Epithelial cell of proximal tubule (primary cell): Measurements from ENCODE around the gene ICOS. TPM values are rescaled to one million over a fixed set of nuclear protein-coding genes. Genes with fewer than 3 reads are reported as not detected.

ENCODE experiments used
- DNase-seq: peaks from one replicate; pipeline ENCODE4 v3.0.0-alpha.2; 2011; ENCODE audit warnings: low read depth
- H3K4me3 ChIP-seq: 2 replicates; pipeline ENCODE4 v1.5.1; 2011; ENCODE audit warnings: low read depth, mild to moderate bottlenecking, low read length
- total RNA-seq: library from RNA; depleted of rRNA; stranded (reverse); fragments of >200 nt; gene quantifications from 2 replicates; pipeline ENCODE4 v1.2.3, GENCODE V29; 2015
- TF ChIP-seq, protein P1 (sequence below): conservative IDR thresholded peaks from 2 replicates; pipeline ENCODE4 v1.5.1; 2012; ENCODE audit warnings: low read depth, mild to moderate bottlenecking, low read length

ICOS gene
- total RNA-seq, 1 donor from 2014 or later, result not detected

DNA sequence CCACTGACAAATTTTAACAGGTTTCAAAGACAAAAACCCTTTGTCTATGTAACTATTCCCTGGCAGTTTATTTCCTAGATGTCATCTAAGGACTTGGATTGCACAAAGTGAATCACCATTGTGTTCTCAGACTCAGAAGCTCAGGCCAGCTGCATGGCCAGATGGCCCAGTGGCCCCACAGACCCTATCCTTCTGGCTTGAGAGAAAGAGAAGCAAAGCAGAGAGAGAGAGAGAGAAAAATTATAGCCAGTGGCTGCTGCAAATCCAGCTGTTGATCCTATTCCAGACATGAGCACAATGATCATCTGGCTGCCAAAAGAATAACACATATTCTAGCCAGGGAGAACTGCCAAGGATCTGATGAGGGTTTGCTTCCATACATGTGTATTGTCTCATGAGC is 43.2 kb upstream of the ICOS start:
- TF ChIP-seq, protein P1, sequence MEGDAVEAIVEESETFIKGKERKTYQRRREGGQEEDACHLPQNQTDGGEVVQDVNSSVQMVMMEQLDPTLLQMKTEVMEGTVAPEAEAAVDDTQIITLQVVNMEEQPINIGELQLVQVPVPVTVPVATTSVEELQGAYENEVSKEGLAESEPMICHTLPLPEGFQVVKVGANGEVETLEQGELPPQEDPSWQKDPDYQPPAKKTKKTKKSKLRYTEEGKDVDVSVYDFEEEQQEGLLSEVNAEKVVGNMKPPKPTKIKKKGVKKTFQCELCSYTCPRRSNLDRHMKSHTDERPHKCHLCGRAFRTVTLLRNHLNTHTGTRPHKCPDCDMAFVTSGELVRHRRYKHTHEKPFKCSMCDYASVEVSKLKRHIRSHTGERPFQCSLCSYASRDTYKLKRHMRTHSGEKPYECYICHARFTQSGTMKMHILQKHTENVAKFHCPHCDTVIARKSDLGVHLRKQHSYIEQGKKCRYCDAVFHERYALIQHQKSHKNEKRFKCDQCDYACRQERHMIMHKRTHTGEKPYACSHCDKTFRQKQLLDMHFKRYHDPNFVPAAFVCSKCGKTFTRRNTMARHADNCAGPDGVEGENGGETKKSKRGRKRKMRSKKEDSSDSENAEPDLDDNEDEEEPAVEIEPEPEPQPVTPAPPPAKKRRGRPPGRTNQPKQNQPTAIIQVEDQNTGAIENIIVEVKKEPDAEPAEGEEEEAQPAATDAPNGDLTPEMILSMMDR, result no peak
- H3K4me3 ChIP-seq, result no peak overlapping the region
- DNase-seq, result no peak

DNA sequence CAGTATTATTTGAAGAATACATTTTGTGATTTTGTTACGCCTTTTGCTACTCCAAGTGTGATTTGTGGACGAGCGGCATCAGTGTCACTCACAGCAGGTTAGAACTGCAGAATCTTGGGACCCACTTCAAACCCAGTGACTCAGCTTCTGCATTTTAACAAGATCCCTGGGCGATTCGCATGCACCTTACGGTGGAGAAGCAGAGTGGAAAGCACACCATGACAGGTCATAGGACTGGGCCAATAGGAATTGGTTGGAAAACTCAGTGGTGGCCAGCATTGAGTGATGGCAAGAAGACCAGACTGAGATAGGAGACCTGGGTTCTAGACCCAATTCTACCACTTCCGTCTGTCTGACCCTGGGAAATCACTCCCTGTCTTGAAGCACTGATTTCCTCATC is 42.7 kb upstream of the ICOS start:
- TF ChIP-seq, protein P1, result no peak
- H3K4me3 ChIP-seq, result no peak overlapping the region
- DNase-seq, result no peak

DNA sequence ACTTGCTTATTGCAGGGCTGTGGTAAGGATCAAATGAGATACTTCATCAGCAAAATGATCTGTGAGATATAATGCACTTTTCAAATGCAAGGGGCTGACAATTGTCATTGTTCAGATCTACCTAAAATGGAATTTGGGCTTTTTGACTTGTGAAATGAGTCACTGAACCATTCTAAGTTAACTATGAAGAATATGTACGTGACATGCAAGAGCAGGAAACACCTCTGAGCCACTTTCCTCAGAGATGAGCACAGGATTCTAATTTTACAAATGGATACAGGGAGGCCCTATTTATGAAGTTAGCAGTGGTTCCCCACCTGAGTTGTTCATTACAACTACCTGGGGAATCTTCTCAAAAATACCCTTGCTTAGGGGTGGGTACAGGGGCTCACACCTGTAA is 42.3 kb upstream of the ICOS start:
- no peak overlapping the region for H3K4me3 ChIP-seq
- DNase-seq, result no peak
- TF ChIP-seq, protein P1, result no peak

DNA sequence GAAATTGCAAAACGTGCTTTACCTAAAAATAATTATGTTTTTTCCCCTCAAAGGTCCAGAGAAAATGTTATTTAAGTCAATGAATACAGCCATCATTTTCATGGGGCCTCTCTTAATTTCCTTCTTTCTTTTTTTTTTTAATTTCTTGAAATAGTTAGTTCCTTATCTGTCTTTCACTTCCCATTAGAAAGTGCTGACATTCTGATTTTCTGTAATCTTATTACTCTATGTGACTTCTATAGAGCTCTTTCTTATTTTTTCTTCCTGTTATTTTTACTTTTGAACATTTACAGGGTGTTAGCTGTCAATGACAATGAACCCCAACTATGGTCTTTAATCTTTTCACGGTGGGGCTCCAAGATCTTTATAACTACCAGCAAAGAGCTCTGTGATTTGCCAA is 39.0 kb upstream of the ICOS start:
- H3K4me3 ChIP-seq, result no peak overlapping the region
- TF ChIP-seq, protein P1, result no peak
- DNase-seq, result no peak

DNA sequence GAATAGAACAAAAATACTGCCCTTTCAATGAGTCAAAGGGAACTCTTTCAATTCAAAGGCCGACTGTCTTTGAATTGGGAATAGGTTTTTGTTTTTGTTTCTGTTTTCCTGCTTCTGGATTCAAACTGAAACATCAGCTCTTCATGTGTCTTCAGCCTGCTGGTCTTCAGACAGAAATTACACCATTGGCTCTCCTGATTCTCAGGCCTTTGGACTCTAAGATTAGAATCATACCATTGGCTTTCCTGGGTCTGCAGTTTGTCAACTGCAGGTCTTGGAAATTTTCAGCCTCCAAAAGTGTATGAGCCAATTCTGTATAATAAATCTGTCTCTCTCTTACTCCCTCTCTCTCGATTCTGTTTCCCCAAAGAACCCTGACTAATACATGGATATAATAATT is 37.9 kb upstream of the ICOS start:
- TF ChIP-seq, protein P1, result no peak
- no peak overlapping the region for H3K4me3 ChIP-seq
- no peak for DNase-seq

DNA sequence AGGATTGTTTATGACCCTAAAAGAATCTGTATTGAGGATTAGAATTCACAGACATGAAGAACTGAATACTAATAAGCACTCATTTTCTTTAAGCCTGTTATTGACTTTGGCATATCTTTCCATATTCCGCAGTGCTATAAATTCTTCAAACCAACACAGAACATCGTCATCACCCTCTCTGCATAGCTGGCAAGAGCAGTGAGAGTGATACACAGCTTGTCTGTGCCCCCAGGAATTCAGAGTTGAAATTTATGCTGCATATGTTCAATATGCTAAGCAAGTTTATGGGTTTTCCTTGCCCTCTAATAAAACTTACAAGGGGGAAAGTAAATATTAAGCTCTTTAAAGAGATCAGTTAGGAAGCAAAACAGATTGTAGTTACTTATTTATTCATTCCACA is 36.3 kb upstream of the ICOS start:
- no peak overlapping the region for H3K4me3 ChIP-seq
- DNase-seq, result no peak
- TF ChIP-seq, protein P1, result no peak

DNA sequence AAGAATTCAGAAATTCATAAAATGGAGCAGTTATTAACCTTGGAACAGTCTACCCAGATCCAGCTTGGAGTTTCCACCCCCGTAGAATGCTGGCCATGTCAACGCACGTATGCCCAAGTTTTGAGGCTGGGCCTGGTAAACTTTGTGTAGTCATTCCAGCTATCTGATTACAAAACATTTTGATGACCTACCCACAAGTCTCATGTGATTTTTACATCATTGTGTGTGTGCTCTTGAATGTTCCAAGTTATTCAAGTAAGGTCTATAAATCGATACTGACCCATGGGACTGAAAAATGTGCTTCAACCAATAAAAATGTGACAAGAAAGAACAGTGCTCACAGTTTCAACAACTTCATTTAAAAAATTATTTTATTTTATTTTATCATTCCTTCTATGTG is 32.5 kb upstream of the ICOS start:
- TF ChIP-seq, protein P1, result no peak
- no peak for DNase-seq
- no peak overlapping the region for H3K4me3 ChIP-seq
